Measurements from ENCODE around the gene FCN3.
A peak's percentile ranks its signal among the peaks of the same experiment; 100 is the strongest.

Gene FCN3

DNA sequence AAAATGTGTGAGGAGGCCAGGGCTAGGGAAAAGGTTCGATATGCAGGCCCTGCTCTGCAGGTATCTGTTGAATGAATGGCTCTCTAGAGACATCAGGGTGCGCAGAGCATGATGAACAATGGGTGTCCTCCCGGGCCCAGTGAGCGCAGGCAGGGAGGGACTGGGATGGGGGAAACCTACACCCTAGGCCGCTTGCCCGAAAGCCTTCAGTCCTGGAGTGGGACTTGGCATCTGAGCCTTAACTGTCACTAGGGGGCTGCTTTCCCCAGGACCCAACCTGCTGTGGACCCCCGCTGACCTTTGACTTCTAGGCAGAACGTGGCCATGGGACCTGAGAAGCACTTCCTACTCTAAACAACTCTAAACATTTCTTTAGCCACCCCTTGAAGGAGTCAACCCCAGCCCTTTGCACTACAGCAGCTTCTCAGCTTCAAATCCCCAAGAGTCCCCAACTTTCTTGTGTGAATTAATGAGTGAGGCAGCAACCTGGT is 7.4 kb downstream of the FCN3 start:
- Histone ChIP-seq H3K9ac (ENCODE audit: low read length) (peak overlapping the region; percentile 52; the same call in 1 of the 2 replicates), H4K20me1 (ENCODE audit: insufficient read depth, low read length) (no peaks in the 10 kb centered on the region), H3K4me3 (ENCODE audit: low read length) (peak overlapping the region; percentile 96), H3K4me1 (ENCODE audit: low read length) (peaks cover 24% of the 10 kb centered on the region), H3K27me3 (ENCODE audit: low read depth, low read length) (no peaks in the 10 kb centered on the region), H3K9me3 (ENCODE audit: insufficient read depth, low read length) (no peaks in the 10 kb centered on the region), H3K36me3 (replicated peaks; ENCODE audit: low read depth, low read length) (no peaks in the 10 kb centered on the region), H3K4me2 (ENCODE audit: low read length) (peak overlapping the region; percentile 96), H2AFZ (ENCODE audit: low read depth, low read length) (peak overlapping the region; percentile 88), H3K27ac (ENCODE audit: low read length) (no peak overlapping the region), H3K79me2 (ENCODE audit: low read length) (no peaks in the 10 kb centered on the region)
- TF ChIP-seq, protein P1, sequence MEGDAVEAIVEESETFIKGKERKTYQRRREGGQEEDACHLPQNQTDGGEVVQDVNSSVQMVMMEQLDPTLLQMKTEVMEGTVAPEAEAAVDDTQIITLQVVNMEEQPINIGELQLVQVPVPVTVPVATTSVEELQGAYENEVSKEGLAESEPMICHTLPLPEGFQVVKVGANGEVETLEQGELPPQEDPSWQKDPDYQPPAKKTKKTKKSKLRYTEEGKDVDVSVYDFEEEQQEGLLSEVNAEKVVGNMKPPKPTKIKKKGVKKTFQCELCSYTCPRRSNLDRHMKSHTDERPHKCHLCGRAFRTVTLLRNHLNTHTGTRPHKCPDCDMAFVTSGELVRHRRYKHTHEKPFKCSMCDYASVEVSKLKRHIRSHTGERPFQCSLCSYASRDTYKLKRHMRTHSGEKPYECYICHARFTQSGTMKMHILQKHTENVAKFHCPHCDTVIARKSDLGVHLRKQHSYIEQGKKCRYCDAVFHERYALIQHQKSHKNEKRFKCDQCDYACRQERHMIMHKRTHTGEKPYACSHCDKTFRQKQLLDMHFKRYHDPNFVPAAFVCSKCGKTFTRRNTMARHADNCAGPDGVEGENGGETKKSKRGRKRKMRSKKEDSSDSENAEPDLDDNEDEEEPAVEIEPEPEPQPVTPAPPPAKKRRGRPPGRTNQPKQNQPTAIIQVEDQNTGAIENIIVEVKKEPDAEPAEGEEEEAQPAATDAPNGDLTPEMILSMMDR (IDR thresholded peaks at IDR 0.05; ENCODE audit: low read depth, low read length) = no peak
- TF ChIP-seq EZH2phosphoT487 (IDR thresholded peaks at IDR 0.05; ENCODE audit: low read depth) = no peak

DNA sequence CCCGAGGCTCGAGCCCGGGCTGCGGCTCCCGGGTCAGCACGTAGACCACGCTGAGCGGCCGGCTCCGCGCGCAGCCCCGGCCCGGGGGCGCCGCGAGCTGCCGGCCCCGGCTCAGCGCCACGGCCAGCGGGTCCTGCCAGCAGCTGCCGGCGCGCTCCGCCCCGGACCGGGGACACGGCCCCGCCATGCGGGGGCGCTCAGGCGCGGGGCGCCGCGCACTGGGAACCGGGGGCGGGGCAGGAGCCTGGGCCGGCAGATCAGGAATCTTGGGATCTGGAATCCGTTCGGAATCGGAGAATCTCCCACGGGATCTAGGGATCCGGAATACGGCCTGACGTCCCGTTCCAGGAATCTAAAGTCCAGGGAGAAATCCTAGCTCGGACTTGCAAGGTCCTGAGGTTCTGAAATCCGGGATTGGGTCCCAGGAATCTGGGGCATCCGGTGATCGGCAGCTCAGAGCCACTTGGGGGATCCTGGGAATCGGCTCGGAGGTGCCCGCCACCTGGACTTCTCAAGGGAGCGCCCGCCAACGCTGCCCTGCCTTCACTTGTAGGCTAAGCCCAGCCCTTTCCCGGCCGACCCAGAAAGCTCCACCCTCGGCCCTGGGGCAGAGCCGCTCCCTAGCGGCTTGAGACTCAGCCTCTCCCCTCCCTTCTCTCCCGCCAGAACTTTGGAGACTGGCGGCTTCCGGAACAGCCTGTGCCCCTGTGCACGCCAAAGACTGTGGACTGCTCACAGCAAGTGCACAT is 8.0 kb downstream of the FCN3 start, which contains the start of gene MAP3K6:
TSS of gene MAP3K6 (minus strand) at position 551 of the 749 bp plus-strand sequence. CDS start at position 187, 364 bp downstream.
- H3K4me2 ChIP-seq (ENCODE audit: low read length) = peak within 1 kb of the TSS; percentile 96
- H3K36me3 ChIP-seq (replicated peaks; ENCODE audit: low read depth, low read length) = no peaks in the 10 kb centered on the region
- peak within 1 kb of the TSS; percentile 73 for H3K9ac ChIP-seq (ENCODE audit: low read length)
- H3K9me3 ChIP-seq (ENCODE audit: insufficient read depth, low read length) = no peaks in the 10 kb centered on the region
- peaks cover 24% of the 10 kb centered on the region for H3K4me1 ChIP-seq (ENCODE audit: low read length)
- peak within 1 kb of the TSS; percentile 96 for H3K4me3 ChIP-seq (ENCODE audit: low read length)
- H2AFZ ChIP-seq (ENCODE audit: low read depth, low read length) = peak within 1 kb of the TSS; percentile 88
- TF ChIP-seq, protein P1 (IDR thresholded peaks at IDR 0.05; ENCODE audit: low read depth, low read length) = peak; percentile 33
- no peak for TF ChIP-seq EZH2phosphoT487 (IDR thresholded peaks at IDR 0.05; ENCODE audit: low read depth)
- H3K27ac ChIP-seq (ENCODE audit: low read length) = 0 out of 2 replicates have a peak within 1 kb of the TSS, but pooled peaks have one; percentile 12
- no peaks in the 10 kb centered on the region for H4K20me1 ChIP-seq (ENCODE audit: insufficient read depth, low read length)
- H3K27me3 ChIP-seq (ENCODE audit: low read depth, low read length) = no peaks in the 10 kb centered on the region
- H3K79me2 ChIP-seq (ENCODE audit: low read length) = no peaks in the 10 kb centered on the region

DNA sequence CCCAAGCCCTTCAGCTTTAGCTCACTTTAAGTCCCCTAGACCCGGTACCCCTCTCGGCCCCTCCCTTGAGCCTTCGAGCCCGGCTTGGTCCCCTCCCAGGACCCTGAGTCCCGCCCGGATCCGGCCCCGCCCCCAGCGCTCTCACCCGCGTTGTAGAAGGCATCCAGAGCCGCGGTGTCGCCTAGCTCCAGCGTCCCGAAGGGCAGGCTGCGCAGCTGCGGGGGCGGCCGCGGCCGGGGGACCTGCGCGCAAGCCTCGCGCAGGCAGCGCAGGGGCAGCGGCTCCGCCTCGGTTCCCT is 8.6 kb downstream of the FCN3 start:
- Histone ChIP-seq H3K9me3 (ENCODE audit: insufficient read depth, low read length) (no peaks in the 10 kb centered on the region), H3K4me1 (ENCODE audit: low read length) (peaks cover 24% of the 10 kb centered on the region), H3K27ac (ENCODE audit: low read length) (0 out of 2 replicates have a peak overlapping the region, but pooled peaks have one; percentile 12), H4K20me1 (ENCODE audit: insufficient read depth, low read length) (no peaks in the 10 kb centered on the region), H3K36me3 (replicated peaks; ENCODE audit: low read depth, low read length) (no peaks in the 10 kb centered on the region), H2AFZ (ENCODE audit: low read depth, low read length) (peak overlapping the region; percentile 30; the same call in 1 of the 2 replicates), H3K4me3 (ENCODE audit: low read length) (peak overlapping the region; percentile 96), H3K4me2 (ENCODE audit: low read length) (peak overlapping the region; percentile 96), H3K27me3 (ENCODE audit: low read depth, low read length) (no peaks in the 10 kb centered on the region), H3K9ac (ENCODE audit: low read length) (peak overlapping the region; percentile 73), H3K79me2 (ENCODE audit: low read length) (no peaks in the 10 kb centered on the region)
- TF ChIP-seq, protein P1 (IDR thresholded peaks at IDR 0.05; ENCODE audit: low read depth, low read length) = no peak
- TF ChIP-seq EZH2phosphoT487 (IDR thresholded peaks at IDR 0.05; ENCODE audit: low read depth) = no peak

DNA sequence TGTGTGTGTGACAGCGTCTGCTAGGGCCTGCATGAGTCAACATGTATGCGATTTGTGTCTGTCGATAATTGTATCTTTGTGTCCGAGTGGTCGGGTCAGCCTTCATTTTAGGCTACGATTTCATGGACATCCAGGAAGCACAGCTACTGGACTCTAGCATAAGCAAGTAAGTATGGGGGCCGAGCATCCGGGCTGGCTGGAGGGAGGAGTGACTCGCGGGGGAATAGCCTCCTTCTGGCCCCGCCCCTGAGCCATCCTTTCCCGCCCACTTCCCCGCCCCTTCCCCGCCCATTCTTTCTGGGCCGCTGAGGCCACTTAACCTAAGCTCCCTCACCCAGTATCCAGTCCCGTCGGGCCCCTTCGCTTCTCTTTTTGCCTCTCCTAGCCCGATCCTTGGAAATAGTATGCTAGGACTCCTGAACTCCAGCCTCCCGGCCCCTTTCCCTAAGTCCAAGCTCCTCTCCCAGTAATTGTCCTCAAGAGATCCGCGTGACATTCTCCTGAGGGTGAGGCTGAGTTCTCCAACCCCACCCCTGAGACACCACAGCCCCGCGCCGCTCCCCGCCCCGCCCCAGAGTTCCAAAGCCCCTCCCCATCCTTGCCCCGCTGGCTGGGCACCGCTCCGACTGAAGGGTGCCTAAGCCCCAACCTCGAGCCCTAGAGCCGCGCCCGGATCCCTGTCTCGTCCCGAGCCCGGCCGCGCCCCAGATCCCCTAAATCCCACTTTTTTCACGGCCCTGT is 9.1 kb downstream of the FCN3 start:
- Histone ChIP-seq H3K27me3 (ENCODE audit: low read depth, low read length) (no peaks in the 10 kb centered on the region), H3K4me2 (ENCODE audit: low read length) (peak overlapping the region; percentile 96), H3K4me1 (ENCODE audit: low read length) (peaks cover 24% of the 10 kb centered on the region), H3K36me3 (replicated peaks; ENCODE audit: low read depth, low read length) (no peaks in the 10 kb centered on the region), H3K27ac (ENCODE audit: low read length) (peak overlapping the region; percentile 12; the same call in 1 of the 2 replicates), H2AFZ (ENCODE audit: low read depth, low read length) (peak overlapping the region; percentile 56; the same call in 1 of the 2 replicates), H3K4me3 (ENCODE audit: low read length) (peak overlapping the region; percentile 96), H4K20me1 (ENCODE audit: insufficient read depth, low read length) (no peaks in the 10 kb centered on the region), H3K79me2 (ENCODE audit: low read length) (no peaks in the 10 kb centered on the region), H3K9me3 (ENCODE audit: insufficient read depth, low read length) (no peaks in the 10 kb centered on the region), H3K9ac (ENCODE audit: low read length) (peak overlapping the region; percentile 73)
- TF ChIP-seq EZH2phosphoT487 (IDR thresholded peaks at IDR 0.05; ENCODE audit: low read depth) = no peak
- TF ChIP-seq, protein P1 (IDR thresholded peaks at IDR 0.05; ENCODE audit: low read depth, low read length) = no peak

All from OCI-LY3 (cell line).